Mononuclear cell (primary cell): ENCODE results near the gene TOPORS. TPM values are rescaled to one million over a fixed set of nuclear protein-coding genes. Genes with fewer than 3 reads are reported as not detected.

ENCODE experiments used
- H3K27me3 ChIP-seq: 2 replicates; pipeline ENCODE4 v1.6.0; 2011; ENCODE audit warnings: low read length, control low read depth; ENCODE audit not compliant: insufficient read depth
- H3K4me1 ChIP-seq: 2 replicates; pipeline ENCODE4 v1.5.1; 2011; ENCODE audit warnings: mild to moderate bottlenecking, low read length, control low read depth; ENCODE audit not compliant: insufficient read depth
- H3K4me3 ChIP-seq: 2 replicates; pipeline ENCODE4 v1.5.1; 2011; ENCODE audit warnings: mild to moderate bottlenecking, low read length, moderate library complexity
- H3K9me3 ChIP-seq: 2 replicates; pipeline ENCODE4 v1.5.1; 2011; ENCODE audit warnings: low read depth, mild to moderate bottlenecking, control low read depth, low read length
- total RNA-seq: library from RNA; depleted of rRNA; stranded (reverse); fragments of >200 nt; gene quantifications from one replicate; pipeline ENCODE4 v1.2.3, GENCODE V29; 2012

Gene TOPORS
- total RNA-seq, 1 donor, result 52.3 TPM

- Histone ChIP-seq H3K27me3 (no peaks in the 10 kb centered on the region), H3K9me3 (no peaks in the 10 kb centered on the region), H3K4me3 (no peak overlapping the region), H3K4me1 (no peaks in the 10 kb centered on the region)
Measured at GRCh38 chr9:32500768-32501167, 51.6 kb downstream of the TOPORS start.

GRCh38 chr9:32497921-32498320 is 54.5 kb downstream of the TOPORS start:
- H3K4me1 ChIP-seq, result no peaks in the 10 kb centered on the region
- H3K4me3 ChIP-seq, result no peak overlapping the region
- H3K9me3 ChIP-seq, result no peaks in the 10 kb centered on the region
- no peaks in the 10 kb centered on the region for H3K27me3 ChIP-seq

GRCh38 chr9:32490601-32491000 is 61.8 kb downstream of the TOPORS start:
- Histone ChIP-seq H3K9me3 (no peaks in the 10 kb centered on the region), H3K27me3 (no peaks in the 10 kb centered on the region), H3K4me3 (no peak overlapping the region), H3K4me1 (no peaks in the 10 kb centered on the region)

Other genes with a start within 250 kb of the TOPORS start
- 3.9 TPM for gene ACO1, start 167.9 kb downstream of the TOPORS start, total RNA-seq
- 5.6 TPM for gene RIGI, start 26.4 kb downstream of the TOPORS start, total RNA-seq
- gene SMIM27, start 259 bp downstream of the TOPORS start, total RNA-seq, result 6.8 TPM
- 6.5 TPM for gene NDUFB6, start 20.6 kb upstream of the TOPORS start, total RNA-seq
- gene TAF1L, start 83.1 kb upstream of the TOPORS start, total RNA-seq, result under 0.01 TPM
- not detected for gene TMEM215, start 231.0 kb upstream of the TOPORS start, total RNA-seq